ENCODE results near the gene PCNX1. TPM values are rescaled to one million over a fixed set of nuclear protein-coding genes. Genes with fewer than 3 reads are reported as not detected.

Gene PCNX1
- total RNA-seq, 2 donors from 2014 or later = 52.3 to 85.9 TPM

DNA sequence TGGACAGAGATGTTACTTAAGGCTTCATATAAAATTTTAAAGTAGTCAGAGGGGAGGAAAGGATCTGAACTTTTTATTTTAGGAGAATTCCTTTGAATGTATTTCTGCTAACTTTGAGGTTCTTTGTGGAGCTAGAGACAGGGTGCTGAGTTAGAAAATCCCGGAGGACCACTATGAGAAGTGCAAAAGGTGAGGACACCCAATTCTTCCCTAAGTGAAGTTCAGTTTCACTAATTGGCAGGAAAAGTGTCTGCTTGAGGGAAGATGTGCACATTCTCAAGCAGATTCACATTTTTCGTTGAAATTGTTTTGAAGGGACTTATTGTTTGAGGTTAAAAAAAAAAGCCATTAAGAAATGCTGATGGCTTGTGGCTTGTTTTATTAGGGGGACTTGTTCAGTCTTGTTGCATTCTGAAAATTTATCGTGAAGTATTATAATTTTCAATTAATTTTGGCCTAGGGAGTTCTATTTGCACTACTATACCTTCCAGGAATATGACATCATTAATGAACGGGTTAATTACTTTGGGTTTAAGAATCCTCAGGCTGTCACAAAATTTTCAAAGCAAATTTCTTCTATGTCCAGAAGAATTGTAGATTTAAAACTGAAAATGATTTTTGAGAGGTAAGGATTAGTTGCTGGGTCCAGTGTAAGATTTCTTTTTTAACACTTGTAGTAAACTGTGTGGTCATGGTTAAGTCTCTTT lies 1.8 kb downstream of the PCNX1 start:
- H3K27ac ChIP-seq = peak overlapping the region; percentile 92 to 96
- DNase-seq (ENCODE audit: low spot score) (no peak), ATAC-seq (ENCODE audit: insufficient number of reproducible peaks, low FRiP score, low read depth) (no peak)
- H3K27me3 ChIP-seq (replicated peaks; ENCODE audit: insufficient read depth) = no peaks in the 10 kb centered on the region
- no peaks in the 10 kb centered on the region for H3K9me3 ChIP-seq
- no peaks in the 10 kb centered on the region for H3K36me3 ChIP-seq
- TF ChIP-seq, protein P1, sequence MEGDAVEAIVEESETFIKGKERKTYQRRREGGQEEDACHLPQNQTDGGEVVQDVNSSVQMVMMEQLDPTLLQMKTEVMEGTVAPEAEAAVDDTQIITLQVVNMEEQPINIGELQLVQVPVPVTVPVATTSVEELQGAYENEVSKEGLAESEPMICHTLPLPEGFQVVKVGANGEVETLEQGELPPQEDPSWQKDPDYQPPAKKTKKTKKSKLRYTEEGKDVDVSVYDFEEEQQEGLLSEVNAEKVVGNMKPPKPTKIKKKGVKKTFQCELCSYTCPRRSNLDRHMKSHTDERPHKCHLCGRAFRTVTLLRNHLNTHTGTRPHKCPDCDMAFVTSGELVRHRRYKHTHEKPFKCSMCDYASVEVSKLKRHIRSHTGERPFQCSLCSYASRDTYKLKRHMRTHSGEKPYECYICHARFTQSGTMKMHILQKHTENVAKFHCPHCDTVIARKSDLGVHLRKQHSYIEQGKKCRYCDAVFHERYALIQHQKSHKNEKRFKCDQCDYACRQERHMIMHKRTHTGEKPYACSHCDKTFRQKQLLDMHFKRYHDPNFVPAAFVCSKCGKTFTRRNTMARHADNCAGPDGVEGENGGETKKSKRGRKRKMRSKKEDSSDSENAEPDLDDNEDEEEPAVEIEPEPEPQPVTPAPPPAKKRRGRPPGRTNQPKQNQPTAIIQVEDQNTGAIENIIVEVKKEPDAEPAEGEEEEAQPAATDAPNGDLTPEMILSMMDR (IDR thresholded peaks at IDR 0.05) = no peak
- H3K4me1 ChIP-seq (ENCODE audit: control insufficient read depth in 1 of 2, low read depth in 2 of 2) = peaks cover 38 to 43% of the 10 kb centered on the region in 2 donors
- peak overlapping the region; percentile 89 for H3K4me3 ChIP-seq

DNA sequence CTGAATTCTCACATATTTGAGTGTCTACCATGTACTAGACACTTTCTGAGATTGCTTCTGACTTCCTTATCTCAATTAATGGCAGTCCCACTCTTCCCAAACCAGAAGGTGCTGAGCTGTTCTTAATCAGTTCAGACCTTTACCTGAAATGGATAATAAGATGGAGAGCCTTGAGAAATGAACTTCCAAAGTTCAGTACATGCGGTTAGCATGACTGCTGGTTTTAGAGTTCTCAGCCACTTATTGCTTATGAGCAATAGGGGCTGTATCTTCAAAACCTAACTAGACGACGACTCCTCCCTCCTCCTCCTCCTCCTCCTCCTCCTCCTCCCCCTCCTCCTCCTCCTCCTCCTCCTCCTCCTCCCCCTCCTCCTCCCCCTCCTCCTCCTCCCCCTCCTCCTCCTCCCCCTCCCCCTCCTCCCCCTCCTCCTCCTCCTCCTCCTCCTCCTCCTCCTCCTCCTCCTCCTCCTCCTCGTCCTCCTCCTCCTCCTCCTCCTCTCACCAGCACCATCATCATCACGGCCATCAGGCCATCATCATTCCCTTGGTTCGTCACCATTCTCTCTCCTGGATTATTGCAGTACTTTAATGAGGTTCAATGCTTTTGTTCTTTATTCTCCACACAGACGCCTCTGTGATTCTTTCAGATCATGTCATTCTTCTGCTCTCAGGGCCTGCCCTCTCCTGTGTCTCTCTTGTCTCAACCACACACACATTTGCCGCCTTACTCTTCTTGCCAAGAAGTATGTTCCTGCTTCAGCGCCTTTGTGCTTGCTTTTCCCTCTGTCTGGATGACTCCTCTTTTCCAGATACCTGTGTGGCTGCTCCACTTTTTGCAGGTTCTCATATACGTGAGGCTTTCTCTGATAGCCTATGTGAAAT lies 2.7 kb downstream of the PCNX1 start:
- Histone ChIP-seq H3K4me3 (peak overlapping the region; percentile 89), H3K9me3 (no peaks in the 10 kb centered on the region), H3K27me3 (replicated peaks; ENCODE audit: insufficient read depth) (no peaks in the 10 kb centered on the region), H3K4me1 (ENCODE audit: control insufficient read depth in 1 of 2, low read depth in 2 of 2) (peaks cover 36 to 40% of the 10 kb centered on the region in 2 donors), H3K36me3 (no peaks in the 10 kb centered on the region), H3K27ac (no peak overlapping the region)
- TF ChIP-seq, protein P1 (IDR thresholded peaks at IDR 0.05) = no peak
- DNase-seq (ENCODE audit: low spot score) = no peak
- ATAC-seq (ENCODE audit: insufficient number of reproducible peaks, low FRiP score, low read depth) = no peak

DNA sequence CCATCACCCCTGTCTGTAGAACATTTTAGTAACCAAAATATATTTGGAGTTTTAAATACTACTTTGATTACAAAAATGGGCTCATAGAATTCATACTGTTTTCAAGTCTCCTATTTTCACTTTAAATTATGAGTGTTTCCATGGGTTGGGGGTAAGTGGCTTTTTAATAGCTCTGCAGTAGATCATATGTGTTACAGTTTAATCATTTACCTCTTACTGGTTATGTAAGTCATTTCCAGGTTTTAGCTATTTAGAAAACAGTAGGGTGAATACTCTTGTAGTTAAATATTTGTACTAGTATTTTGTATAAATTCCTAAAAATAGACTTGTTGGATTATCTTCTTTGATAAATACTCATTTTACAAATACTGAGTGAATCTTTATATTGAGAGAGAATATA lies 8.2 kb downstream of the PCNX1 start:
- Histone ChIP-seq H3K9me3 (no peaks in the 10 kb centered on the region), H3K36me3 (no peaks in the 10 kb centered on the region), H3K4me1 (ENCODE audit: control insufficient read depth in 1 of 2, low read depth in 2 of 2) (peaks cover 28 to 31% of the 10 kb centered on the region in 2 donors)

DNA sequence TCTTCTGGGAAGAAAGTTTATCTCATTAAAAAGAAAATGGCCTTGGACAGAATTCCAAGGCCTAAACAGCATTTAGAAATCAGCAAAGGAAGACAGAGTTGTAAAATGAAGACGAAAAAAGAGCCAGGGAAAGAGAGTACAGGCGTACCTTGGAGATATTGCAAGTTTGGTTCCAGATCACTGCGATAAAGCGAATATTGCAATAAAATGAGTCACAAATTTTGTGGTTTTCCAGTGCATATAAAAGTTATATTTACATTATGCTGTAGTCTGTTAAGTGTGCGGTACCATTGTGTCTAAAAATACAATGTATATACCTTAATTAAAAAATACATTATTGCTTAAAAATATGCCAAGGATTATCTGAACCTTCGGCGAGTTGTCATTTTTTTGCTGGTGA lies 9.0 kb downstream of the PCNX1 start:
- ATAC-seq (ENCODE audit: insufficient number of reproducible peaks, low FRiP score, low read depth) (no peak), DNase-seq (ENCODE audit: low spot score) (no peak)
- H3K27ac ChIP-seq = no peak overlapping the region
- no peaks in the 10 kb centered on the region for H3K27me3 ChIP-seq (replicated peaks; ENCODE audit: insufficient read depth)
- no peaks in the 10 kb centered on the region for H3K9me3 ChIP-seq
- TF ChIP-seq, protein P1 (IDR thresholded peaks at IDR 0.05) = no peak
- no peak overlapping the region for H3K4me3 ChIP-seq
- peaks cover 33 to 37% of the 10 kb centered on the region in 2 donors for H3K4me1 ChIP-seq (ENCODE audit: control insufficient read depth in 1 of 2, low read depth in 2 of 2)
- no peaks in the 10 kb centered on the region for H3K36me3 ChIP-seq

More for the DNA sequence above, 8.2 kb downstream of the PCNX1 start:
- no peak for DNase-seq (ENCODE audit: low spot score)
- Histone ChIP-seq H3K4me3 (no peak overlapping the region), H3K27ac (no peak overlapping the region), H3K27me3 (replicated peaks; ENCODE audit: insufficient read depth) (no peaks in the 10 kb centered on the region)
- ATAC-seq (ENCODE audit: insufficient number of reproducible peaks, low FRiP score, low read depth) = no peak
- TF ChIP-seq, protein P1 (IDR thresholded peaks at IDR 0.05) = no peak

DNA sequence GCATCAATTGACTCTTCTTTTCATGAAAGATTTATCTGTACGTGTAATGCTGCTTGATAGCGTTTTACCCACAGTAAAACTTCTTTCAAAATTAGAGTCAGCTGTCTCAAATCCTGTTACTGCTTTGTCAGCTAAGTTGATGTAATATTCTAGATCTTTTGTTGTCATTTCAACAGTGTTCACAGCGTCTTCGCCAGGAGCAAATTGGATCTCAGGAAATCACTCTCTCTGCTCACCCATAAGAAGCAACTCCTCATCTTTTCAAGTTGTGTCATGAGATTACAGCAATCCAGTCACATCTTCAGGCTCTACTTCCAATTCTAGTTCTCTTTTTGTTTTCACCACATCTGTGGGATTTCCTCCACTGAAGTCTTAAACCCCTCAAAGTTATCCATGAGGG lies 9.5 kb downstream of the PCNX1 start:
- Histone ChIP-seq H3K36me3 (no peaks in the 10 kb centered on the region), H3K9me3 (no peaks in the 10 kb centered on the region), H3K27ac (no peak overlapping the region), H3K27me3 (replicated peaks; ENCODE audit: insufficient read depth) (no peaks in the 10 kb centered on the region), H3K4me3 (no peak overlapping the region), H3K4me1 (ENCODE audit: control insufficient read depth in 1 of 2, low read depth in 2 of 2) (peaks cover 31 to 36% of the 10 kb centered on the region in 2 donors)
- ATAC-seq (ENCODE audit: insufficient number of reproducible peaks, low FRiP score, low read depth) (no peak), DNase-seq (ENCODE audit: low spot score) (no peak)
- TF ChIP-seq, protein P1 (IDR thresholded peaks at IDR 0.05) = no peak
